ENCODE results near the gene CCDC88C. TPM values are rescaled to one million over a fixed set of nuclear protein-coding genes. Genes with fewer than 3 reads are reported as not detected.
"Not testable (repeated sequence)": the region's sequence is repeated elsewhere in the genome, so short reads cannot be mapped to it uniquely, and the experiment has no call there.

CCDC88C gene
- polyA plus RNA-seq, 2 of the 4 experiments (the other 2 are of a cell fraction) = 2.9 to 3.7 TPM

GRCh38 chr14:91270188-91270587 is 147.4 kb downstream of the CCDC88C start:
- POLR2A ChIA-PET = no interaction called here
- DNase-seq (ENCODE audit: low read depth in 1 of 2, low spot score in 1 of 2) (no peak), ATAC-seq (no peak), FAIRE-seq (no peak)
- 92% methylated on average over 6 of the region's 6 CpGs for WGBS (ENCODE audit: missing lambda C conversion rate)
- Histone ChIP-seq H3K4me3 (no peak overlapping the region), H3K4me2 (no peak overlapping the region), H3K9me3 (no peaks in the 10 kb centered on the region), H3K4me1 (no peaks in the 10 kb centered on the region), H3K27ac (no peak overlapping the region)
- TF ChIP-seq CHD4 (IDR thresholded peaks at IDR 0.05; ENCODE audit: borderline replicate concordance) (no peak), POLR2A (IDR thresholded peaks at IDR 0.05; ENCODE audit: low read length) (no peak), SREBF2 (IDR thresholded peaks at IDR 0.05) (no peak), ATOH8 (CRISPR knock-in tag; IDR thresholded peaks at IDR 0.05; ENCODE audit: low read depth) (no peak), GATA3 (IDR thresholded peaks at IDR 0.05; ENCODE audit: borderline replicate concordance) (no peak), HOXB13 (CRISPR knock-in tag; IDR thresholded peaks at IDR 0.05; ENCODE audit: low read depth) (no peak), KDM5A (IDR thresholded peaks at IDR 0.05) (no peak), USF2 (IDR thresholded peaks at IDR 0.05) (no peak), CTCF (IDR thresholded peaks at IDR 0.05) (no peak), CBX2 (IDR thresholded peaks at IDR 0.05; ENCODE audit: borderline replicate concordance, low read depth) (no peak), HOXA7 (CRISPR knock-in tag; IDR thresholded peaks at IDR 0.05) (no peak)
- CTCF ChIA-PET = interaction anchor here (0.6 to 5.3 kb wide), 4 partner anchors 12 to 93 kb away, joined by 3 to 24 read pairs (median 6); no protein-coding TSS in a partner anchor

GRCh38 chr14:91269076-91269991 is 148.3 kb downstream of the CCDC88C start:
- FAIRE-seq (no peak), DNase-seq (ENCODE audit: low read depth in 1 of 2, low spot score in 1 of 2) (no peak)
- CTCF ChIA-PET = interaction anchor here (0.6 to 1.5 kb wide), 4 partner anchors 11 to 92 kb away, joined by 3 to 8 read pairs (median 4); no protein-coding TSS in a partner anchor

GRCh38 chr14:91267965-91268437 is 149.6 kb downstream of the CCDC88C start:
- POLR2A ChIA-PET = no interaction called here
- H3K9me3 ChIP-seq = no peaks in the 10 kb centered on the region
- TF ChIP-seq SMC3 (IDR thresholded peaks at IDR 0.05) = no peak
- H3K4me3 ChIP-seq = no peak overlapping the region
- H3K27ac ChIP-seq = no peak overlapping the region
- 92% methylated on average over 7 of the region's 7 CpGs for WGBS (ENCODE audit: missing lambda C conversion rate)
- FAIRE-seq = no peak
- CTCF ChIA-PET = interaction anchor here (0.6 to 2.1 kb wide), 3 partner anchors 10 to 18 kb away, joined by 3 to 12 read pairs (median 4); no protein-coding TSS in a partner anchor
- no peaks in the 10 kb centered on the region for H3K4me1 ChIP-seq
- H3K4me2 ChIP-seq = no peak overlapping the region
- no peak for DNase-seq (ENCODE audit: low read depth in 1 of 2, low spot score in 1 of 2)
- ATAC-seq = no peak

More at GRCh38 chr14:91269076-91269991, 148.3 kb downstream of the CCDC88C start:
- WGBS (ENCODE audit: missing lambda C conversion rate) = 83% methylated on average over 24 of the region's 24 CpGs
- H3K27ac ChIP-seq = no peak overlapping the region
- peak in 1 of 2 experiments; percentile 21; a peak in 1 of 6 replicates for ATAC-seq
- TF ChIP-seq ZNF302 (CRISPR knock-in tag; IDR thresholded peaks at IDR 0.05) = no peak
- no peak for TF ChIP-seq NR3C1 (IDR thresholded peaks at IDR 0.05)
- no peak for TF ChIP-seq FOSL2 (IDR thresholded peaks at IDR 0.05)
- no peak for TF ChIP-seq FOSL2 (CRISPR knock-in tag; IDR thresholded peaks at IDR 0.05)
- TF ChIP-seq KDM1A (IDR thresholded peaks at IDR 0.05; ENCODE audit: low read depth) = no peak
- TF ChIP-seq CBX8 (IDR thresholded peaks at IDR 0.05) = no peak
- no peak for TF ChIP-seq RARB (CRISPR knock-in tag; IDR thresholded peaks at IDR 0.05)
- H3K9me3 ChIP-seq = no peaks in the 10 kb centered on the region
- POLR2A ChIA-PET = no interaction called here
- H3K4me2 ChIP-seq = no peak overlapping the region
- no peaks in the 10 kb centered on the region for H3K4me1 ChIP-seq
- H3K4me3 ChIP-seq = no peak overlapping the region

- H3K27ac ChIP-seq; DNase-seq (ENCODE audit: low read depth in 1 of 2, low spot score in 1 of 2); ATAC-seq; POLR2A ChIA-PET; H3K4me2 ChIP-seq; H3K4me3 ChIP-seq; H3K4me1 ChIP-seq; FAIRE-seq; H3K9me3 ChIP-seq: not testable (repeated sequence)
- WGBS (ENCODE audit: missing lambda C conversion rate) = 87% methylated on average over 15 of the region's 15 CpGs
- CTCF ChIA-PET = interaction anchor here (2.1 kb wide), 1 partner anchor 20 kb away, joined by 12 read pairs; no protein-coding TSS in a partner anchor
Measured at GRCh38 chr14:91266276-91266675, 151.3 kb downstream of the CCDC88C start.

Measured in A549 (cell line).